ENCODE measurements around the gene ZBTB2.
"Not testable (repeated sequence)": the region's sequence is repeated elsewhere in the genome, so short reads cannot be mapped to it uniquely, and the experiment has no call there.

ZBTB2 gene

GRCh38 chr6:151370509-151371078 lies 20.8 kb downstream of the ZBTB2 start:
- no peak for DNase-seq (ENCODE audit: low read depth in 3 of 3)

GRCh38 chr6:151365233-151365632 lies 26.1 kb downstream of the ZBTB2 start:
- DNase-seq (ENCODE audit: low read depth in 3 of 3) = no peak

- DNase-seq (ENCODE audit: low read depth in 3 of 3) = no peak
Observed at GRCh38 chr6:151359486-151359885, 31.9 kb downstream of the ZBTB2 start.

DNA sequence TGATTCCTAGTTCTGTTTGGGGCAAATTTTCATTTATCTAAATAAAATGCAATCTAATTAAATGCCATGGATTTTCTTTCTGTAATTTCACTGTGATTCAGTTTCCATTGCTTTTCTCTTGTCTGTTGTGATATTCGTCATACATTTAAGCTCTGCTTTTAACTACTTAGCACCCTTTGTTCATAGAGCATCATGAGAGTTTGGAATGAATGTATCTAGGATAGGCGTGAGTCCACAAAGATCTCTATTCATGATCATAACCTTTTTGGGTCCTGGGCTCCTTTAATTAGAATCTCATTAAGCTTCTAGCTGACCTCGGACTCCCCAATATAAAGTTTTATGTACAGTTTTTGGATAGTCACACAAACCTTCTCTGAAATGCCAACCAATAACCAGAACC lies 32.9 kb downstream of the ZBTB2 start:
- DNase-seq (ENCODE audit: low read depth in 3 of 3) = no peak

DNA sequence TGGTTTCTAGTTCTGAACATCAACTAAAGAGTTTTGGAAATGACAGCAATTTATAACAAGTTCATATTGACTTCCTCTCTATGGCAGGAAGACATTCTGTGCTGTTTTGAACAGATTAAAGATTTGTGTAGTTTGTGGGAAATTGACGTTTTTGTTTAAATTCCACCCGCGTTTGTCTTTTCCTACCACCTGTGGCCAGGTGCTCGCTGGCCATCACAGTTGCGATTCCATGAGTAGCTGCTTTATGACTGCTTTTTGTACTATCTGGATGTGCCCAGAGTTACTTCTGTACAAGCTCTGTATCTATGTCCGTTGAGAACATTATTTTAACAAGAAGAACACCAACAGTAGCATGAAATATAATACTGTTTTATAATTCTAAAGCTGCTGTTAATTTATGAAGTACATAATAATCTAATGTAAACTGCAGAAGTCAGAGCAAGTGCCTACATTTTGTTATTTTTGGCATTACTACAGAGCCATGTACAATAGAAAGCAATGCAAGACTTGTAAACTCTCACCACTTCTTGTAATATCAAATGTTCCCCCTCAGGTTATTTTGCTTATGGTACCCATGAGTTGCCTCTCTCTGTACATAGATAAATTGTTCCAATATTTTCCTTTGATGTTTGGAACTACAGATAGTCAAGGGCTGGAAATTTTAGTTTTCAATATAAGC lies 33.5 kb downstream of the ZBTB2 start:
- DNase-seq (ENCODE audit: low read depth in 3 of 3) = no peak

GRCh38 chr6:151356983-151357382 lies 34.4 kb downstream of the ZBTB2 start:
- DNase-seq (ENCODE audit: low read depth in 3 of 3) = not testable (repeated sequence)

GRCh38 chr6:151353795-151354194 lies 37.6 kb downstream of the ZBTB2 start:
- DNase-seq (ENCODE audit: low read depth in 3 of 3) = no peak

GRCh38 chr6:151352410-151353396 lies 38.7 kb downstream of the ZBTB2 start:
- DNase-seq (ENCODE audit: low read depth in 3 of 3) = no peak

DNA sequence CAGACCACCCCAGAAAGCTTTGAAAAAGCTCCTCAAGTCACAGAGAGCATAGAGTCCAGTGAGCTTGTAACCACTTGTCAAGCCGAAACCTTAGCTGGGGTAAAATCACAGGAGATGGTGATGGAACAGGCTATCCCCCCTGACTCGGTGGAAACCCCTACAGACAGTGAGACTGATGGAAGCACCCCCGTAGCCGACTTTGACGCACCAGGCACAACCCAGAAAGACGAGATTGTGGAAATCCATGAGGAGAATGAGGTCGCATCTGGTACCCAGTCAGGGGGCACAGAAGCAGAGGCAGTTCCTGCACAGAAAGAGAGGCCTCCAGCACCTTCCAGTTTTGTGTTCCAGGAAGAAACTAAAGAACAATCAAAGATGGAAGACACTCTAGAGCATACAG lies 39.6 kb downstream of the ZBTB2 start:
- DNase-seq (ENCODE audit: low read depth in 3 of 3) = no peak

DNA sequence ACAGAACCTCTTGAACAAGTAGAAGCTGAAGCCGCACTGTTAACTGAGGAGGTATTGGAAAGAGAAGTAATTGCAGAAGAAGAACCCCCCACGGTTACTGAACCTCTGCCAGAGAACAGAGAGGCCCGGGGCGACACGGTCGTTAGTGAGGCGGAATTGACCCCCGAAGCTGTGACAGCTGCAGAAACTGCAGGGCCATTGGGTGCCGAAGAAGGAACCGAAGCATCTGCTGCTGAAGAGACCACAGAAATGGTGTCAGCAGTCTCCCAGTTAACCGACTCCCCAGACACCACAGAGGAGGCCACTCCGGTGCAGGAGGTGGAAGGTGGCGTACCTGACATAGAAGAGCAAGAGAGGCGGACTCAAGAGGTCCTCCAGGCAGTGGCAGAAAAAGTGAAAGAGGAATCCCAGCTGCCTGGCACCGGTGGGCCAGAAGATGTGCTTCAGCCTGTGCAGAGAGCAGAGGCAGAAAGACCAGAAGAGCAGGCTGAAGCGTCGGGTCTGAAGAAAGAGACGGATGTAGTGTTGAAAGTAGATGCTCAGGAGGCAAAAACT lies 40.1 kb downstream of the ZBTB2 start:
- DNase-seq (ENCODE audit: low read depth in 3 of 3) = no peak

DNA sequence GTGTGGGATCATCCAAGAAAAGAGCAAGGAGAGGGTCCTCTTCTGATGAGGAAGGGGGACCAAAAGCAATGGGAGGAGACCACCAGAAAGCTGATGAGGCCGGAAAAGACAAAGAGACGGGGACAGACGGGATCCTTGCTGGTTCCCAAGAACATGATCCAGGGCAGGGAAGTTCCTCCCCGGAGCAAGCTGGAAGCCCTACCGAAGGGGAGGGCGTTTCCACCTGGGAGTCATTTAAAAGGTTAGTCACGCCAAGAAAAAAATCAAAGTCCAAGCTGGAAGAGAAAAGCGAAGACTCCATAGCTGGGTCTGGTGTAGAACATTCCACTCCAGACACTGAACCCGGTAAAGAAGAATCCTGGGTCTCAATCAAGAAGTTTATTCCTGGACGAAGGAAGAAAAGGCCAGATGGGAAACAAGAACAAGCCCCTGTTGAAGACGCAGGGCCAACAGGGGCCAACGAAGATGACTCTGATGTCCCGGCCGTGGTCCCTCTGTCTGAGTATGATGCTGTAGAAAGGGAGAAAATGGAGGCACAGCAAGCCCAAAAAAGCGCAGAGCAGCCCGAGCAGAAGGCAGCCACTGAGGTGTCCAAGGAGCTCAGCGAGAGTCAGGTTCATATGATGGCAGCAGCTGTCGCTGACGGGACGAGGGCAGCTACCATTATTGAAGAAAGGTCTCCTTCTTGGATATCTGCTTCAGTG lies 40.8 kb downstream of the ZBTB2 start:
- DNase-seq (ENCODE audit: low read depth in 3 of 3) = no peak

DNA sequence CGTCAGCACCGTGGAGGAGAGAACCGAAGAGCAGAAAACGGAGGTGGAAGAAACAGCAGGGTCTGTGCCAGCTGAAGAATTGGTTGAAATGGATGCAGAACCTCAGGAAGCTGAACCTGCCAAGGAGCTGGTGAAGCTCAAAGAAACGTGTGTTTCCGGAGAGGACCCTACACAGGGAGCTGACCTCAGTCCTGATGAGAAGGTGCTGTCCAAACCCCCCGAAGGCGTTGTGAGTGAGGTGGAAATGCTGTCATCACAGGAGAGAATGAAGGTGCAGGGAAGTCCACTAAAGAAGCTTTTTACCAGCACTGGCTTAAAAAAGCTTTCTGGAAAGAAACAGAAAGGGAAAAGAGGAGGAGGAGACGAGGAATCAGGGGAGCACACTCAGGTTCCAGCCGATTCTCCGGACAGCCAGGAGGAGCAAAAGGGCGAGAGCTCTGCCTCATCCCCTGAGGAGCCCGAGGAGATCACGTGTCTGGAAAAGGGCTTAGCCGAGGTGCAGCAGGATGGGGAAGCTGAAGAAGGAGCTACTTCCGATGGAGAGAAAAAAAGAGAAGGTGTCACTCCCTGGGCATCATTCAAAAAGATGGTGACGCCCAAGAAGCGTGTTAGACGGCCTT lies 41.6 kb downstream of the ZBTB2 start:
- DNase-seq (ENCODE audit: low read depth in 3 of 3) = no peak

GRCh38 chr6:151342750-151343149 lies 48.6 kb downstream of the ZBTB2 start:
- DNase-seq (ENCODE audit: low read depth in 3 of 3) = not testable (repeated sequence)

- no peak for DNase-seq (ENCODE audit: low read depth in 3 of 3)
Observed at GRCh38 chr6:151341476-151342195, 49.7 kb downstream of the ZBTB2 start.

GRCh38 chr6:151340219-151340978 lies 51.0 kb downstream of the ZBTB2 start:
- no peak for DNase-seq (ENCODE audit: low read depth in 3 of 3)

- no peak for DNase-seq (ENCODE audit: low read depth in 3 of 3)
Observed at GRCh38 chr6:151339369-151339768, 52.0 kb downstream of the ZBTB2 start.

GRCh38 chr6:151338651-151339200 lies 52.6 kb downstream of the ZBTB2 start:
- no peak for DNase-seq (ENCODE audit: low read depth in 3 of 3)

DNA sequence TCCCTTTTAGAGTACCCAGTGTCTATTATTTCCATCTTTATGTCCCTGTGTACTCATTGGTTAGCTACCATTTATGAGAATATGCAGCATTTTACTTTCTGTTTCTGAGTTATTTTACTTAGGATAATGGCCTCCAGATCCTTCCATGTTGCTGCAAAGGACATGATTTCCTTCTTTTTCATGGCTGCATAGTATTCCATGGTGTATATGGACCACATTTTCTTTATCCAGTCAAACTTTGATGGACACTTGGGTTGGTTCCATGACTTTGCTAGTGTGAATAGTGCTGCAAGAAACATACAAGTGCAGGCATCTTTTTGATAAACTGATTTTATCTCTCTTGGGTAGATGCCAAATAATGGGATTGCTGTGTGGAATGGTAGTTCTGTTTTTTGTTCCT lies 55.4 kb downstream of the ZBTB2 start:
- no peak for DNase-seq (ENCODE audit: low read depth in 3 of 3)

- DNase-seq (ENCODE audit: low read depth in 3 of 3) = no peak
Observed at GRCh38 chr6:151330130-151330696, 61.1 kb downstream of the ZBTB2 start.
